HG02571 (cell line): ENCODE measurements around the gene KCNQ1.

ENCODE experiments used
- ATAC-seq: cut with Tn5 transposase; IDR thresholded peaks from one replicate; pipeline ENCODE4 v1.9.1; 2021; ENCODE audit warnings: mild to moderate bottlenecking, moderate library complexity; ENCODE audit not compliant: unreplicated experiment

The KCNQ1 gene

GRCh38 chr11:2864901-2865300 lies 420.1 kb downstream of the KCNQ1 start:
- no peak for ATAC-seq

- ATAC-seq: no peak
These were observed 421.2 kb downstream of the KCNQ1 start for GRCh38 chr11:2865922-2866577.

- no peak for ATAC-seq
These were observed 422.3 kb downstream of the KCNQ1 start for GRCh38 chr11:2867142-2867541.

- no peak for ATAC-seq
These were observed 423.1 kb downstream of the KCNQ1 start for GRCh38 chr11:2867722-2868505.

GRCh38 chr11:2868506-2869133 lies 423.8 kb downstream of the KCNQ1 start:
- no peak for ATAC-seq

- no peak for ATAC-seq
These were observed 424.3 kb downstream of the KCNQ1 start for GRCh38 chr11:2869134-2869526.

- no peak for ATAC-seq
These were observed 425.0 kb downstream of the KCNQ1 start for GRCh38 chr11:2869561-2870427.

- no peak for ATAC-seq
These were observed 425.7 kb downstream of the KCNQ1 start for GRCh38 chr11:2870460-2870859.

GRCh38 chr11:2870969-2871680 lies 426.3 kb downstream of the KCNQ1 start:
- no peak for ATAC-seq

GRCh38 chr11:2874963-2875362 lies 430.2 kb downstream of the KCNQ1 start:
- no peak for ATAC-seq

- no peak for ATAC-seq
These were observed 432.7 kb downstream of the KCNQ1 start for GRCh38 chr11:2877474-2877873.

GRCh38 chr11:2878782-2879181 lies 434.0 kb downstream of the KCNQ1 start:
- ATAC-seq: no peak

GRCh38 chr11:2880646-2881045 lies 435.8 kb downstream of the KCNQ1 start:
- ATAC-seq: no peak

GRCh38 chr11:2881076-2881980 lies 436.5 kb downstream of the KCNQ1 start:
- ATAC-seq: no peak

- ATAC-seq: no peak
These were observed 437.2 kb downstream of the KCNQ1 start for GRCh38 chr11:2881981-2882375.

- no peak for ATAC-seq
These were observed 437.7 kb downstream of the KCNQ1 start for GRCh38 chr11:2882396-2883110.

GRCh38 chr11:2883640-2883978 lies 438.8 kb downstream of the KCNQ1 start:
- ATAC-seq: no peak

- ATAC-seq: no peak
These were observed 439.4 kb downstream of the KCNQ1 start for GRCh38 chr11:2883979-2884815.
